SK-N-SH (cell line): Measurements from ENCODE around the gene SFXN1. TPM values are rescaled to one million over a fixed set of nuclear protein-coding genes. Genes with fewer than 3 reads are reported as not detected.

Source experiments
- CTCF ChIA-PET: fragments of 300-600, 350-600 bp; formaldehyde crosslinking; extraction: SDS; loops from one replicate; lab custom pipeline; 2021; lab: Yijun Ruan, JAX
- POLR2A ChIA-PET: fragments of 350-600 bp; sonication (Branson Sonifier 250); formaldehyde crosslinking; extraction: SDS; loops from one replicate; lab custom pipeline; 2020; ENCODE audit warnings: antibody characterized with exemption, inconsistent platforms; lab: Yijun Ruan, JAX
- DNase-seq: peaks from one replicate; pipeline ENCODE4 v3.0.0; 2012
- H2AFZ ChIP-seq: fragments of 200-600 bp; sonication (generic); 2 replicates; pipeline ENCODE4 v1.8.1; 2016; ENCODE audit warnings: antibody characterized with exemption, mild to moderate bottlenecking, low read depth
- H3F3A ChIP-seq: fragments of 200-600 bp; sonication (generic); replicated peaks from 2 replicates; pipeline ENCODE3; 2016; ENCODE audit warnings: antibody characterized with exemption, mild to moderate bottlenecking; ENCODE audit not compliant: insufficient read depth
- H3K27ac ChIP-seq, 2 experiments: fragments of 200-500 bp in 1 of 2; fragments of 200-600 bp in 1 of 2; sonication (Bioruptor generic) in 1 of 2; sonication (generic), shearing (Covaris generic) in 1 of 2; 2 replicates each; pipeline versions ENCODE4 v1.5.1 to v1.6.1; 2014 to 2016; ENCODE audit warnings: low read depth in 2 of 2, inconsistent platforms in 1 of 2, low read length in 1 of 2, mild to moderate bottlenecking in 1 of 2, mixed read lengths in 1 of 2
- H3K27me3 ChIP-seq: fragments of 200-600 bp; sonication (generic), shearing (Covaris generic); 2 replicates; pipeline ENCODE4 v1.6.1; 2016; ENCODE audit warnings: mixed run types; ENCODE audit not compliant: insufficient read depth
- H3K36me3 ChIP-seq, 2 experiments: fragments of 200-500 bp in 1 of 2; fragments of 200-600 bp in 1 of 2; sonication (Bioruptor generic) in 1 of 2; sonication (generic) in 1 of 2; replicated peaks in 1 of 2; 2 replicates each; pipeline versions ENCODE3 to v1.5.1; 2014 to 2016; ENCODE audit warnings: low read length in 1 of 2, mild to moderate bottlenecking in 1 of 2; ENCODE audit not compliant: insufficient read depth in 2 of 2, control insufficient read depth in 1 of 2
- H3K4me1 ChIP-seq, 2 experiments: fragments of 200-500 bp in 1 of 2; fragments of 200-600 bp in 1 of 2; sonication (Bioruptor generic) in 1 of 2; sonication (generic), shearing (Covaris generic) in 1 of 2; 2 replicates each; pipeline versions ENCODE4 v1.5.1 to v1.6.1; 2014 to 2016; ENCODE audit warnings: low read depth in 1 of 2, low read length in 1 of 2, mixed run types in 1 of 2; ENCODE audit not compliant: insufficient read depth in 2 of 2, control insufficient read depth in 1 of 2
- H3K4me2 ChIP-seq: fragments of 200-600 bp; sonication (generic), shearing (Covaris generic); 2 replicates; pipeline ENCODE4 v1.6.1; 2017; ENCODE audit warnings: mixed run types
- H3K4me3 ChIP-seq, 2 experiments: fragments of 200-500 bp in 1 of 2; fragments of 200-600 bp in 1 of 2; sonication (Bioruptor generic) in 1 of 2; sonication (generic), shearing (Covaris generic) in 1 of 2; 2 replicates each; pipeline versions ENCODE4 v1.5.1 to v1.8.1; 2014 to 2016; ENCODE audit warnings: low read depth in 2 of 2, inconsistent platforms in 1 of 2, low read length in 1 of 2, mild to moderate bottlenecking in 1 of 2, mixed read lengths in 1 of 2, moderate library complexity in 1 of 2
- H3K79me2 ChIP-seq: fragments of 200-600 bp; sonication (generic); 2 replicates; pipeline ENCODE4 v1.8.1; 2017; ENCODE audit warnings: mild to moderate bottlenecking; ENCODE audit not compliant: insufficient read depth
- H3K9ac ChIP-seq: fragments of 200-600 bp; sonication (generic); 2 replicates; pipeline ENCODE4 v1.6.1; 2017; ENCODE audit warnings: mixed run types
- H3K9me2 ChIP-seq: fragments of 200-600 bp; sonication (generic); 2 replicates; pipeline ENCODE4 v1.6.1; 2017; ENCODE audit warnings: mixed run types
- H3K9me3 ChIP-seq: fragments of 200-600 bp; sonication (generic); 2 replicates; pipeline ENCODE4 v1.6.1; 2017; ENCODE audit warnings: mixed run types, mild to moderate bottlenecking, moderate library complexity
- H4K20me1 ChIP-seq: fragments of 200-600 bp; sonication (generic); 2 replicates; pipeline ENCODE4 v1.6.1; 2017; ENCODE audit warnings: mild to moderate bottlenecking, mixed run types; ENCODE audit not compliant: insufficient read depth
- CTCF ChIP-seq: fragments of 200-600 bp; sonication (generic); IDR thresholded peaks from 2 replicates; pipeline ENCODE4 v1.6.1; 2017; ENCODE audit warnings: antibody characterized with exemption, mild to moderate bottlenecking, moderate library complexity
- ELF1 ChIP-seq: IDR thresholded peaks from 2 replicates; pipeline ENCODE4 v1.4.0; 2012
- EP300 ChIP-seq, 2 experiments: IDR thresholded peaks; 2 replicates each; pipeline versions ENCODE4 v1.4.0 to v1.6.1; 2012; ENCODE audit warnings: borderline replicate concordance in 1 of 2, low read depth in 1 of 2, low read length in 1 of 2
- EZH2phosphoT487 ChIP-seq: fragments of 200-600 bp; sonication (generic); IDR thresholded peaks from 2 replicates; pipeline ENCODE4 v1.6.1; 2017; ENCODE audit warnings: low read depth, mixed run types, mild to moderate bottlenecking, antibody characterized with exemption, moderate library complexity, borderline replicate concordance
- FOXJ3 ChIP-seq: sonication (generic); formaldehyde crosslinking; IDR thresholded peaks from 2 replicates; pipeline ENCODE4 v1.5.1; 2020; ENCODE audit warnings: mild to moderate bottlenecking, missing genetic modification reagents
- FOXM1 ChIP-seq: IDR thresholded peaks from 2 replicates; pipeline ENCODE4 v1.4.0; 2012; ENCODE audit warnings: low read depth, mild to moderate bottlenecking
- GABPA ChIP-seq: IDR thresholded peaks from 2 replicates; pipeline ENCODE4 v1.4.0; 2012; ENCODE audit warnings: low read depth, mild to moderate bottlenecking
- MXI1 ChIP-seq: IDR thresholded peaks from 2 replicates; pipeline ENCODE4 v1.6.1; 2012; ENCODE audit warnings: mild to moderate bottlenecking, low read depth, low read length, improper control_type of control experiment
- NFIC ChIP-seq: IDR thresholded peaks from 2 replicates; pipeline ENCODE4 v1.4.0; 2012; ENCODE audit warnings: borderline replicate concordance
- PBX3 ChIP-seq: IDR thresholded peaks from 2 replicates; pipeline ENCODE4; 2012
- RAD21 ChIP-seq: IDR thresholded peaks from 2 replicates; pipeline ENCODE4 v1.6.1; 2012; ENCODE audit warnings: mild to moderate bottlenecking, low read length
- RCOR1 ChIP-seq: fragments of 150-350 bp; IDR thresholded peaks from 2 replicates; pipeline ENCODE4 v1.6.1; 2017; ENCODE audit warnings: antibody characterized with exemption, low read length
- REST ChIP-seq: IDR thresholded peaks from 2 replicates; pipeline ENCODE4 v1.6.1; 2012; ENCODE audit warnings: mild to moderate bottlenecking, low read depth, low read length, moderate library complexity
- RFX5 ChIP-seq: IDR thresholded peaks from 2 replicates; pipeline ENCODE4 v1.6.1; 2012; ENCODE audit warnings: mild to moderate bottlenecking, improper control_type of control experiment, low read length
- RXRA ChIP-seq: IDR thresholded peaks from 2 replicates; pipeline ENCODE4 v1.4.0; 2012; ENCODE audit warnings: low read depth, mild to moderate bottlenecking, borderline replicate concordance
- SMC3 ChIP-seq: IDR thresholded peaks from 2 replicates; pipeline ENCODE4 v1.6.1; 2012; ENCODE audit warnings: low read depth, low read length, improper control_type of control experiment
- TAF1 ChIP-seq: IDR thresholded peaks from 2 replicates; pipeline ENCODE4 v1.6.1; 2012; ENCODE audit warnings: low read depth, mild to moderate bottlenecking, low read length, moderate library complexity, borderline replicate concordance
- TEAD4 ChIP-seq: IDR thresholded peaks from 2 replicates; pipeline ENCODE4 v1.4.0; 2012; ENCODE audit warnings: mild to moderate bottlenecking, borderline replicate concordance; ENCODE audit not compliant: insufficient read depth
- YY1 ChIP-seq: IDR thresholded peaks from 2 replicates; pipeline ENCODE4 v1.4.0; 2012; ENCODE audit warnings: low read depth, mild to moderate bottlenecking
- ZBTB33 ChIP-seq: IDR thresholded peaks from 2 replicates; pipeline ENCODE4 v1.4.0; 2012; ENCODE audit warnings: low read depth, borderline replicate concordance
- WGBS: methylation state at CpG from one replicate; pipeline ENCODE4 v1.1.6; 2017; ENCODE audit warnings: low lambda C conversion rate; 5-methylcytosine and 5-hydroxymethylcytosine counted together
- polyA plus RNA-seq, 3 experiments: library from polyadenylated mRNA; depleted of rRNA; stranded (reverse); fragments of >200 nt; gene quantifications; 2 replicates each; pipeline ENCODE4 v1.2.3, GENCODE V29; 2012

Gene SFXN1
- polyA plus RNA-seq, 1 of the 3 experiments (the other 2 are of a cell fraction) = 73.6 TPM

- H3F3A ChIP-seq = no peaks in the 10 kb centered on the region
- H3K27me3 ChIP-seq = no peaks in the 10 kb centered on the region
- ChIA-PET POLR2A (no interaction called here), CTCF (interaction anchor here (1.0 to 2.5 kb wide), 3 partner anchors 18 to 173 kb away, joined by 3 to 14 read pairs (median 3); no protein-coding TSS in a partner anchor)
- H3K4me1 ChIP-seq = no peaks in the 10 kb centered on the region
- H4K20me1 ChIP-seq = no peaks in the 10 kb centered on the region
- TF ChIP-seq REST (no peak), EZH2phosphoT487 (no peak), PBX3 (no peak), MXI1 (no peak), RXRA (no peak), FOXM1 (no peak), TEAD4 (no peak), FOXJ3 (CRISPR knock-in tag) (no peak), ELF1 (no peak), SMC3 (no peak), YY1 (no peak), CTCF (no peak), RFX5 (no peak), NFIC (no peak), RCOR1 (no peak), TAF1 (no peak), EP300 (IDR thresholded peaks at IDR 0.05; ENCODE audit: borderline replicate concordance in 1 of 2, low read depth in 1 of 2, low read length in 1 of 2) (no peak), ZBTB33 (no peak), RAD21 (no peak), GABPA (no peak)
- WGBS = 39% methylated on average over 2 of the region's 4 CpGs
- H2AFZ ChIP-seq = no peak overlapping the region
- H3K36me3 ChIP-seq = no peaks in the 10 kb centered on the region
- no peaks in the 10 kb centered on the region for H3K9me2 ChIP-seq
- no peak overlapping the region for H3K4me3 ChIP-seq
- no peak overlapping the region for H3K4me2 ChIP-seq
- no peaks in the 10 kb centered on the region for H3K79me2 ChIP-seq
- no peak for DNase-seq
- H3K9ac ChIP-seq = no peak overlapping the region
- no peaks in the 10 kb centered on the region for H3K9me3 ChIP-seq
- H3K27ac ChIP-seq = no peak overlapping the region
These were observed 78.4 kb downstream of the SFXN1 start for GRCh38 chr5:175556794-175557193.
